IMR-90 (cell line): ENCODE measurements around the gene ABCC9. TPM values are rescaled to one million over a fixed set of nuclear protein-coding genes. Genes with fewer than 3 reads are reported as not detected.

Experiments
- ATAC-seq: fragments of 200-7000 bp; cut with Tn5 transposase; 2 replicates; pipeline ENCODE4 v1.9.1; 2020; ENCODE audit warnings: low read depth, mild to moderate bottlenecking, moderate library complexity
- BruUV-seq: library from RNA; stranded (reverse); fragments of 400-500 nt; replicated peaks from 2 replicates; lab custom pipeline; 2021; lab: Mats Ljungman, UMichigan
- CTCF ChIA-PET: fragments of 300-600 bp; formaldehyde crosslinking; extraction: SDS; loops from one replicate; lab custom pipeline; 2021; ENCODE audit warnings: antibody characterized with exemption; lab: Yijun Ruan, JAX
- POLR2A ChIA-PET: fragments of 300-600 bp; sonication (Branson Sonifier 250); formaldehyde crosslinking; loops from one replicate; lab custom pipeline; 2022; ENCODE audit warnings: antibody characterized with exemption; ENCODE audit not compliant: unreplicated experiment; lab: Charles Lee
- DNase-seq: peaks from one replicate; pipeline ENCODE4 v3.0.0; 2013
- H2AFZ ChIP-seq: replicated peaks from 2 replicates; pipeline ENCODE3; 2013; ENCODE audit warnings: low read length, mild to moderate bottlenecking; ENCODE audit not compliant: poor library complexity
- H2AK5ac ChIP-seq: 2 replicates; pipeline ENCODE4 v1.6.1; 2013; ENCODE audit warnings: low read depth, low read length, inconsistent platforms
- H2AK9ac ChIP-seq: replicated peaks from 2 replicates; pipeline ENCODE3; 2013; ENCODE audit warnings: mild to moderate bottlenecking, low read depth, low read length, moderate library complexity; ENCODE audit not compliant: poor library complexity
- H2BK120ac ChIP-seq: 2 replicates; pipeline ENCODE4 v1.6.1; 2013; ENCODE audit warnings: low read depth, low read length, inconsistent platforms
- H2BK15ac ChIP-seq: 3 replicates; pipeline ENCODE4 v1.6.1; 2013; ENCODE audit warnings: low read depth, low read length, inconsistent platforms
- H2BK20ac ChIP-seq: 2 replicates; pipeline ENCODE4 v1.6.1; 2013; ENCODE audit warnings: low read depth, mild to moderate bottlenecking, inconsistent platforms, low read length, moderate library complexity
- H2BK5ac ChIP-seq: 2 replicates; pipeline ENCODE4 v1.6.1; 2013; ENCODE audit warnings: mild to moderate bottlenecking, low read depth, low read length, inconsistent platforms; ENCODE audit not compliant: poor library complexity, severe bottlenecking
- H3K14ac ChIP-seq: replicated peaks from 2 replicates; pipeline ENCODE4 v1.6.1; 2013; ENCODE audit warnings: low read depth, low read length, inconsistent platforms
- H3K18ac ChIP-seq: 2 replicates; pipeline ENCODE4 v1.6.1; 2013; ENCODE audit warnings: low read depth, low read length, control low read depth
- H3K23ac ChIP-seq: 2 replicates; pipeline ENCODE4 v1.6.1; 2013; ENCODE audit warnings: low read depth, low read length, inconsistent platforms
- H3K27ac ChIP-seq: 2 replicates; pipeline ENCODE4 v1.5.1; 2013; ENCODE audit warnings: mild to moderate bottlenecking, control low read depth, low read length; ENCODE audit not compliant: insufficient read depth
- H3K27me3 ChIP-seq: 2 replicates; pipeline ENCODE4 v1.6.1; 2013; ENCODE audit warnings: low read length; ENCODE audit not compliant: control insufficient read depth, insufficient read depth
- H3K36me3 ChIP-seq: 2 replicates; pipeline ENCODE4 v1.6.1; 2013; ENCODE audit warnings: low read length, mixed read lengths; ENCODE audit not compliant: control insufficient read depth, insufficient read depth
- H3K4ac ChIP-seq: 2 replicates; pipeline ENCODE4 v1.6.1; 2013; ENCODE audit warnings: low read depth, low read length, inconsistent platforms
- H3K4me1 ChIP-seq: 2 replicates; pipeline ENCODE4 v1.6.1; 2013; ENCODE audit warnings: low read length, mixed read lengths; ENCODE audit not compliant: control insufficient read depth, insufficient read depth
- H3K4me2 ChIP-seq: 2 replicates; pipeline ENCODE4 v1.6.1; 2013; ENCODE audit warnings: low read depth, mild to moderate bottlenecking, control low read depth, low read length, moderate library complexity
- H3K4me3 ChIP-seq: 2 replicates; pipeline ENCODE4 v1.5.1; 2013; ENCODE audit warnings: low read depth, mild to moderate bottlenecking, control low read depth, low read length, moderate library complexity; ENCODE audit not compliant: insufficient read depth
- H3K56ac ChIP-seq: 2 replicates; pipeline ENCODE4 v1.6.1; 2013; ENCODE audit warnings: low read length, inconsistent platforms; ENCODE audit not compliant: insufficient read depth; ENCODE audit errors: extremely low read depth
- H3K79me1 ChIP-seq, 2 experiments: 2 replicates each; pipeline ENCODE4 v1.6.1; 2013; ENCODE audit warnings: low read length in 2 of 2, inconsistent platforms in 1 of 2, low read depth in 1 of 2
- H3K9ac ChIP-seq: 2 replicates; pipeline ENCODE4 v1.6.1; 2013; ENCODE audit warnings: low read depth, low read length, control low read depth
- H3K9me1 ChIP-seq: 2 replicates; pipeline ENCODE4 v1.6.1; 2013; ENCODE audit warnings: low read length, inconsistent platforms; ENCODE audit not compliant: insufficient read depth
- H3K9me3 ChIP-seq: 2 replicates; pipeline ENCODE4 v1.6.1; 2013; ENCODE audit warnings: low read length; ENCODE audit not compliant: control insufficient read depth, insufficient read depth
- H4K20me1 ChIP-seq: 2 replicates; pipeline ENCODE4 v1.6.1; 2013; ENCODE audit warnings: low read length, inconsistent platforms; ENCODE audit not compliant: insufficient read depth
- H4K5ac ChIP-seq: 2 replicates; pipeline ENCODE4 v1.6.1; 2013; ENCODE audit warnings: mild to moderate bottlenecking, low read depth, low read length, control low read depth
- H4K8ac ChIP-seq, 2 experiments: 2 replicates each; pipeline ENCODE4 v1.6.1; 2013; ENCODE audit warnings: low read depth in 2 of 2, low read length in 2 of 2, control low read depth in 1 of 2, inconsistent platforms in 1 of 2
- H4K91ac ChIP-seq: 2 replicates; pipeline ENCODE4 v1.6.1; 2013; ENCODE audit warnings: low read depth, low read length, inconsistent platforms; ENCODE audit not compliant: insufficient read depth
- CEBPB ChIP-seq: IDR thresholded peaks from 2 replicates; pipeline ENCODE4 v1.6.1; 2012; ENCODE audit warnings: low read depth, low read length, improper control_type of control experiment
- CHD1 ChIP-seq: IDR thresholded peaks from 2 replicates; pipeline ENCODE4 v1.6.1; 2012; ENCODE audit warnings: low read depth, low read length, improper control_type of control experiment
- MAZ ChIP-seq: IDR thresholded peaks from 2 replicates; pipeline ENCODE4 v1.6.1; 2012; ENCODE audit warnings: low read depth, mild to moderate bottlenecking, low read length, improper control_type of control experiment, moderate library complexity, borderline replicate concordance
- NFE2L2 ChIP-seq: fragments of 150-350 bp; IDR thresholded peaks from 2 replicates; pipeline ENCODE4 v1.6.1; 2016; ENCODE audit warnings: low read depth, mild to moderate bottlenecking, low read length
- RAD21 ChIP-seq: IDR thresholded peaks from 2 replicates; pipeline ENCODE4 v1.6.1; 2012; ENCODE audit warnings: low read length, improper control_type of control experiment
- RFX5 ChIP-seq: IDR thresholded peaks from 2 replicates; pipeline ENCODE4 v1.8.0; 2012; ENCODE audit warnings: low read depth, mild to moderate bottlenecking, low read length, moderate library complexity
- SMC3 ChIP-seq: fragments of 150-350 bp; IDR thresholded peaks from 2 replicates; pipeline ENCODE4 v1.6.1; 2016; ENCODE audit warnings: low read depth, mild to moderate bottlenecking, antibody characterized with exemption, low read length, moderate library complexity
- WGBS, 2 experiments: methylation state at CpG; one replicate each; pipeline versions ENCODE4 v1.1.5 to v1.1.7; 2013; ENCODE audit warnings: missing lambda C conversion rate in 2 of 2; ENCODE audit not compliant: insufficient read length in 1 of 2; ENCODE audit errors: extremely low coverage in 2 of 2; 5-methylcytosine and 5-hydroxymethylcytosine counted together
- dilution Hi-C: fragments of 300-500 bp; cut with HindIII; formaldehyde crosslinking; loops from one replicate; pipeline ENCODE4 v1.14.3; 2018; ENCODE audit warnings: low sequenced_read_pairs; ENCODE audit not compliant: unreplicated experiment
- in situ Hi-C: fragments of 300-500 bp; cut with MboI; formaldehyde crosslinking; loops from 3 replicates; pipeline ENCODE4 v1.14.3; 2019; ENCODE audit warnings: low sequenced_read_pairs, inconsistent platforms, mixed read lengths
- intact Hi-C: fragments of 100-400 bp; cut with micrococcal nuclease; formaldehyde crosslinking; loops from 2 replicates; pipeline ENCODE4 v1.10.0; 2022
- polyA plus RNA-seq, 3 experiments: library from polyadenylated mRNA; depleted of rRNA; stranded (reverse); fragments of >200 nt; gene quantifications; 2 replicates each; pipeline ENCODE4 v1.2.3, GENCODE V29; 2012; ENCODE audit warnings: low replicate concordance in 1 of 3
- total RNA-seq: library from RNA; depleted of rRNA; stranded (reverse); fragments of >200 nt; gene quantifications from 2 replicates; pipeline ENCODE4 v1.2.3, GENCODE V29; 2012
- TF ChIP-seq, protein P1 (sequence below): fragments of 150-350 bp; IDR thresholded peaks from 2 replicates; pipeline ENCODE4 v1.6.1; 2016; ENCODE audit warnings: low read depth, mild to moderate bottlenecking, low read length, moderate library complexity, borderline replicate concordance

The ABCC9 gene
- total and polyA plus RNA-seq, 2 of the 4 experiments (the other 2 are of a cell fraction): 1.2 to 6.6 TPM

DNA sequence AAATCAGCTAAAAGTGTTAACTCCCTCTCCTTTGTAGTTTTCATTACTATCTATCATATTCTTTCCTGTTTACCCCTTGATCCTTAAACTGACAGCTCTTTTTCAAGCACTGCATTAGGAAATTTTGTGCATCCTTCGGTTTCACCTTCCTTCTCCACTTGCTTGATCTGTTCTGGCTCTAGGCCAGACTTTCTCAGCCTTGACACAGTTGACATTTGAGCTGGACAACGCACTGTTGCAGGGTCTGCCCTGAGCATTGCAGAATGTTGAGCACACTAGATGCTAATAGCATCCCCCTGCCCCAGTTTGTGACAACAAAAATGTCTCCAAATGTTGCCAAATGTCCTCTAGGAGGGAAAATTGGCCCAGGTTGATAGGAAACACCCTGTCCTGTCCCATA, 91.3 kb downstream of the ABCC9 start:
- Histone ChIP-seq H4K91ac (no peak overlapping the region), H3K4me2 (no peak overlapping the region), H2BK120ac (no peak overlapping the region), H3K79me1 (no peaks in the 10 kb centered on the region), H2BK15ac (no peak overlapping the region), H4K8ac (no peak overlapping the region; a peak in 1 of 4 replicates), H3K18ac (no peak overlapping the region), H3K36me3 (no peaks in the 10 kb centered on the region), H2AK5ac (no peak overlapping the region), H3K9me1 (peaks cover 6% of the 10 kb centered on the region; the same call in 1 of the 2 replicates), H3K9me3 (no peaks in the 10 kb centered on the region), H4K20me1 (no peaks in the 10 kb centered on the region), H3K4me3 (no peak overlapping the region), H3K14ac (no peak overlapping the region), H3K4me1 (no peaks in the 10 kb centered on the region), H3K27me3 (no peaks in the 10 kb centered on the region), H4K5ac (no peak overlapping the region), H3K27ac (no peak overlapping the region), H3K56ac (no peak overlapping the region), H3K23ac (no peak overlapping the region), H2BK20ac (0 out of 2 replicates have a peak overlapping the region, but pooled peaks have one; percentile 14), H3K4ac (no peak overlapping the region), H2AK9ac (no peak overlapping the region), H2AFZ (no peak overlapping the region), H3K9ac (no peak overlapping the region), H2BK5ac (no peak overlapping the region)
- POLR2A ChIA-PET: no interaction called here
- DNase-seq: no peak
- no peak for ATAC-seq
- intact Hi-C loops (no loop called here), dilution Hi-C loops (no loop called here), in situ Hi-C loops (no loop called here)
- no peak for TF ChIP-seq MAZ
- TF ChIP-seq, protein P1, sequence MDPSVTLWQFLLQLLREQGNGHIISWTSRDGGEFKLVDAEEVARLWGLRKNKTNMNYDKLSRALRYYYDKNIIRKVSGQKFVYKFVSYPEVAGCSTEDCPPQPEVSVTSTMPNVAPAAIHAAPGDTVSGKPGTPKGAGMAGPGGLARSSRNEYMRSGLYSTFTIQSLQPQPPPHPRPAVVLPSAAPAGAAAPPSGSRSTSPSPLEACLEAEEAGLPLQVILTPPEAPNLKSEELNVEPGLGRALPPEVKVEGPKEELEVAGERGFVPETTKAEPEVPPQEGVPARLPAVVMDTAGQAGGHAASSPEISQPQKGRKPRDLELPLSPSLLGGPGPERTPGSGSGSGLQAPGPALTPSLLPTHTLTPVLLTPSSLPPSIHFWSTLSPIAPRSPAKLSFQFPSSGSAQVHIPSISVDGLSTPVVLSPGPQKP: no peak
- no peak for TF ChIP-seq SMC3
- no peak for TF ChIP-seq CEBPB
- no peak for TF ChIP-seq RAD21
- no peak for TF ChIP-seq NFE2L2
- TF ChIP-seq CHD1: no peak
- TF ChIP-seq RFX5: no peak
- CTCF ChIA-PET: no interaction called here
- 20% methylated on average over 1 of the region's 2 CpGs; no CpG with 5 or more reads in 1 of the 2 experiments for WGBS, 2 experiments
- BruUV-seq: no TSS peak
